Smooth muscle cell (in vitro differentiated cells): Measurements from ENCODE around the gene LIM2. TPM values are rescaled to one million over a fixed set of nuclear protein-coding genes. Genes with fewer than 3 reads are reported as not detected.
"Not testable (repeated sequence)": the region's sequence is repeated elsewhere in the genome, so short reads cannot be mapped to it uniquely, and the experiment has no call there.

Source experiments
- DNase-seq: peaks from one replicate; lab custom pipeline; 2025; ENCODE audit not compliant: unreplicated experiment; lab: John Stamatoyannopoulos, UW
- H2AFZ ChIP-seq: fragments of 200-600 bp; sonication (generic); 2 replicates; pipeline ENCODE4 v1.6.0; 2016; ENCODE audit warnings: antibody characterized with exemption, low read depth, mild to moderate bottlenecking
- H3F3A ChIP-seq: fragments of 200-600 bp; sonication (generic); 2 replicates; pipeline ENCODE4 v1.6.0; 2017; ENCODE audit warnings: antibody characterized with exemption, low read depth
- H3K27ac ChIP-seq: fragments of 200-600 bp; sonication (generic); 2 replicates; pipeline ENCODE4 v1.5.1; 2016; ENCODE audit warnings: low read depth, mild to moderate bottlenecking
- H3K27me3 ChIP-seq: fragments of 200-600 bp; sonication (generic); 2 replicates; pipeline ENCODE4 v1.6.1; 2016; ENCODE audit warnings: low read depth, mild to moderate bottlenecking
- H3K36me3 ChIP-seq: fragments of 200-600 bp; sonication (generic); 2 replicates; pipeline ENCODE4 v1.5.1; 2016; ENCODE audit warnings: low read depth
- H3K4me1 ChIP-seq: fragments of 200-600 bp; sonication (generic); 2 replicates; pipeline ENCODE4 v1.5.1; 2016; ENCODE audit warnings: low read depth
- H3K4me2 ChIP-seq: fragments of 200-600 bp; sonication (generic); 2 replicates; pipeline ENCODE4 v1.6.0; 2016; ENCODE audit warnings: mild to moderate bottlenecking
- H3K4me3 ChIP-seq: fragments of 200-600 bp; sonication (generic); 2 replicates; pipeline ENCODE4 v1.5.1; 2016; ENCODE audit warnings: mild to moderate bottlenecking
- H3K79me2 ChIP-seq: fragments of 200-600 bp; sonication (generic); 2 replicates; pipeline ENCODE4 v1.6.0; 2016; ENCODE audit warnings: low read depth, mild to moderate bottlenecking
- H3K9ac ChIP-seq: fragments of 200-600 bp; sonication (generic); 2 replicates; pipeline ENCODE4 v1.6.0; 2016; ENCODE audit warnings: low read depth
- H3K9me3 ChIP-seq: fragments of 200-600 bp; sonication (generic); replicated peaks from 2 replicates; pipeline ENCODE4 v1.5.1; 2016; ENCODE audit warnings: low read depth
- H4K20me1 ChIP-seq: fragments of 200-600 bp; sonication (generic); 2 replicates; pipeline ENCODE4 v1.6.0; 2016; ENCODE audit warnings: low read depth
- WGBS: methylation state at CpG from one replicate; pipeline ENCODE4 v1.1.7; 2016; ENCODE audit warnings: low lambda C conversion rate; 5-methylcytosine and 5-hydroxymethylcytosine counted together
- polyA plus RNA-seq: library from polyadenylated mRNA; unstranded; fragments of >200 nt; fragmentation: Nextera tagmentation; extraction: Ambion mirVana; gene quantifications from 2 replicates; pipeline ENCODE4 v1.2.1, GENCODE V29; 2016
- total RNA-seq: library from RNA; depleted of rRNA; stranded (reverse); fragments of >200 nt; gene quantifications from 2 replicates; pipeline ENCODE4 v1.2.3, GENCODE V29; 2014
- TF ChIP-seq, protein P1 (sequence below): fragments of 200-600 bp; sonication (generic); IDR thresholded peaks from 2 replicates; pipeline ENCODE4 v1.5.1; 2017; ENCODE audit warnings: borderline replicate concordance, mild to moderate bottlenecking, antibody characterized with exemption; ENCODE audit not compliant: insufficient read depth, poor library complexity, severe bottlenecking

Gene LIM2
- total and polyA plus RNA-seq, 2 experiments from 2014 or later, result not detected

DNA sequence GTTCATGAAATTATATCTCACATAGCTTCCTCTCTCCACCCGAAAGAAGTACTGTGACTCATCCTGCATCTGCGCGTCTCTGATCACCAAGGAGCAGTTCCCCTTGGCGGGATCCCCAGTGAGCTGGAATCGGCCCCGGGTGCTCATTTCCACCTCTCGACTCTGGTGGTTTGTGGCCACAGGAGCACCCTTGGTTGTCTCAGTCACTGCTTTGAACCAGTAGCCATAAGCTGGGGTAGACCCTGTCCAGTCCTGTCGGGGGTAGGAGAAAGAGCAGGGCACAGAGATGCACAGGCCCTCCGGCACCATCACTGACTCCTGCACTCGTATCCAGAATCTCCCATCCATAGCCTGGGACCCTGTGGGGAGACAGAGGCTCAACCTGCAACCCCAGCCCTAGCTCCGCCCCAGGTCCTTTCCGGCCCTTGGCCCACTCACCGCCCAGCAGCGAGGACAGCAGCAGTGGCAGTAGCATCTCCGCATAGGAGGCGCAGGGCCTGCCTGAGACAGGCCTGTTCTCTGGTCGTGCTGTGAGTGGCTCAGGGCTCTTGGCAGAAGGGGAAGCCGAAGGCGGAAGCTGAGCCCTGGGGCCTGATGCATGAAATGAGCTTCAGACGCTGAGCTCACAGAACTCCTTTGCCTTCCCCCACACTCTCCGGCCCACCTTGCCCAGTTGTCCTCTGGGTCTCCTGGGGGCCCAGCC lies 29.5 kb upstream of the LIM2 start, which contains the start of gene SIGLEC10:
SIGLEC10 (minus strand) TSS at position 536 of the 703 bp plus-strand sequence; CDS start at position 475, 61 bp downstream.
- Histone ChIP-seq H3K4me1 (no peaks in the 10 kb centered on the region), H3K27ac (no peak within 1 kb of the TSS), H2AFZ (no peak within 1 kb of the TSS), H4K20me1 (no peaks in the 10 kb centered on the region), H3K9ac (no peak within 1 kb of the TSS), H3K36me3 (no peaks in the 10 kb centered on the region), H3K4me2 (no peak within 1 kb of the TSS), H3K79me2 (no peaks in the 10 kb centered on the region), H3F3A (no peaks in the 10 kb centered on the region), H3K9me3 (no peaks in the 10 kb centered on the region), H3K27me3 (no peaks in the 10 kb centered on the region), H3K4me3 (no peak within 1 kb of the TSS)
- no peak for DNase-seq
- 84% methylated on average over 21 of the region's 21 CpGs for WGBS
- TF ChIP-seq, protein P1, sequence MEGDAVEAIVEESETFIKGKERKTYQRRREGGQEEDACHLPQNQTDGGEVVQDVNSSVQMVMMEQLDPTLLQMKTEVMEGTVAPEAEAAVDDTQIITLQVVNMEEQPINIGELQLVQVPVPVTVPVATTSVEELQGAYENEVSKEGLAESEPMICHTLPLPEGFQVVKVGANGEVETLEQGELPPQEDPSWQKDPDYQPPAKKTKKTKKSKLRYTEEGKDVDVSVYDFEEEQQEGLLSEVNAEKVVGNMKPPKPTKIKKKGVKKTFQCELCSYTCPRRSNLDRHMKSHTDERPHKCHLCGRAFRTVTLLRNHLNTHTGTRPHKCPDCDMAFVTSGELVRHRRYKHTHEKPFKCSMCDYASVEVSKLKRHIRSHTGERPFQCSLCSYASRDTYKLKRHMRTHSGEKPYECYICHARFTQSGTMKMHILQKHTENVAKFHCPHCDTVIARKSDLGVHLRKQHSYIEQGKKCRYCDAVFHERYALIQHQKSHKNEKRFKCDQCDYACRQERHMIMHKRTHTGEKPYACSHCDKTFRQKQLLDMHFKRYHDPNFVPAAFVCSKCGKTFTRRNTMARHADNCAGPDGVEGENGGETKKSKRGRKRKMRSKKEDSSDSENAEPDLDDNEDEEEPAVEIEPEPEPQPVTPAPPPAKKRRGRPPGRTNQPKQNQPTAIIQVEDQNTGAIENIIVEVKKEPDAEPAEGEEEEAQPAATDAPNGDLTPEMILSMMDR, result no peak

DNA sequence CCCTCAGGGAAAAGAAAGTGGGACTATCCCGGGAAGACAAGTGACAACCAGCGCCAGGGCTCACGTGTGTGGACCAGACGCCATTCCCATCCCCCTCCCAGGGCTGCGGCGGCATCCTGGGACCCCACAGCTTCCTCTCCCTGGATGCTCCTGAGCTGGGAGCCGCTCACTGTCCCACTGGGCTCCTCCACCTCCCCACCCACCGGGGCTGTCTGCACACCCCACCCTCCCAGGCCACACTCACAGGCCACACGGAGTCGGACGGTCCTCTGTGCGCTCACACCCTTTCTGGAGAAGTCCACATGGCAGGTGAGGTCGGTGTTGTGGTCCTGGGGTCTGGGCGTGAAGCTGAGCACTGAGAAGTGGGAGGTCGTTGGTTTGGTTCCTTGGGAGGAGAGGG lies 28.6 kb upstream of the LIM2 start:
- H3F3A ChIP-seq, H3K36me3 ChIP-seq, H3K4me2 ChIP-seq, H3K4me3 ChIP-seq, H2AFZ ChIP-seq, H4K20me1 ChIP-seq, H3K9me3 ChIP-seq, H3K27ac ChIP-seq, H3K27me3 ChIP-seq, H3K4me1 ChIP-seq, H3K9ac ChIP-seq, DNase-seq, H3K79me2 ChIP-seq: not testable (repeated sequence)
- WGBS, result 93% methylated on average over 15 of the region's 15 CpGs

DNA sequence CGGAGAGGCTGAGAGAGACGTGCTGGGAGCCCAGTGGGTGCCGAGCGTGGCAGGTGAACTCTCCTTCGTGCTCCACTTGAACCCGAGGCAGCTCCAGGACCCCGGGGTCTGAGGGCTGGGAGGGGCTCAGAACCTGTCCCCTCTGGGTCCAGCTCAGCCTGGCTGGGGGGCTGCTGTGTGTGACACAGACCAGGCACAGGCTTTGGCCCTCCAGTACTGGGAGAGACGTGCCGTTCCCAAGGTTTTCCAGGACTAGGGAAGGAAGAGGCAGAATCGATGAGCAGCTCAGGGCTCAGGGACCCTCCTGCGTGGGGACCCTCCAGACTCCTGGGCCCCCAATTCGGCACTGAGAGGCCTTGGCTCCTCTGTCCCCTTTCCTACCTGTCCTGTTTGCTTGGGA lies 27.4 kb upstream of the LIM2 start:
- Histone ChIP-seq H3K4me1 (no peaks in the 10 kb centered on the region), H3K9me3 (no peaks in the 10 kb centered on the region), H4K20me1 (no peaks in the 10 kb centered on the region), H3K79me2 (no peaks in the 10 kb centered on the region), H3K27me3 (no peaks in the 10 kb centered on the region), H3K27ac (no peak overlapping the region), H3K4me2 (no peak overlapping the region), H3K9ac (no peak overlapping the region), H3F3A (no peaks in the 10 kb centered on the region), H2AFZ (no peak overlapping the region), H3K36me3 (no peaks in the 10 kb centered on the region), H3K4me3 (no peak overlapping the region)
- DNase-seq, result no peak
- TF ChIP-seq, protein P1, result no peak
- whole genome bisulfite sequencing, result 89% methylated on average over 12 of the region's 12 CpGs

DNA sequence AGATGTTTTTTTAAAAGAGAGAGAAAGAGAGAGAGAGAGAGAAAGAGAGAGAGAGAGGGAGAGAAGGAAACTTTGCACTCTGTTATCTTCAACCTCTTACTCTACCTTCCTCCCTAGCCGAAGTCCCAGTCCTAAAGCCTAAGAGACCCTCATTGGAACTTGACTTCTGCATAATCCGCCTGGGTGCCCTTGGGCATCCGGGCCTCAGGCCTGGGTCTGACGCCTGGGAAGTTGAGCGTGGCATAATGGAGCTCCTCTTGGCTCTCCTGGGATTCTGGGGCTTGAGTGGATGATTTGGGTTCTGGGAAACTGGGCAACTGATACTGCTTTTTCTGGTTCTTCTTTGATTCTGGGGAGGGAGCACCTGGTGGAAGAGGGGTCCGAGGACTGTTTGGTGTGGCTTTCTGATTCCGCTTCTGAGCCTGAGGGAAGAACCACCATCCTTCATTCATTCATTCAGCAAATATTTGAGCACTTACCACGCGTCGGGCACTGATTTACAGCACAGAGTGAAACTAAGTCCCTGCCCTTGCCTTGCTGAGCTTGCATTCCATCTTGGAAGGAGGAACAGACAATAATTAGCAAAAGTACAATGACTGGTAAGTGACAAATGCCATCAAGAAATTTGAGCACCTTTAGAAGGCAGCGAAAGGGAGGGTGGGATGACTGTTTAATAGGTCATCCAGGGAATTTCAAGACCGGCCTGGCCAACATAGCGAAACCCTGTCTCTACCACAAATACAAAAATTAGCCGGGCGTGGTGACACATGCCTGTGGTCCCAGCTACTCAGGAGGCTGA lies 23.4 kb upstream of the LIM2 start:
- H3K27me3 ChIP-seq, result no peaks in the 10 kb centered on the region
- H2AFZ ChIP-seq, result no peak overlapping the region
- TF ChIP-seq, protein P1, result no peak
- 94% methylated on average over 15 of the region's 15 CpGs for WGBS
- H3K4me1 ChIP-seq, result no peaks in the 10 kb centered on the region
- H3K36me3 ChIP-seq, result no peaks in the 10 kb centered on the region
- no peak for DNase-seq
- no peak overlapping the region for H3K4me2 ChIP-seq
- no peak overlapping the region for H3K27ac ChIP-seq
- no peaks in the 10 kb centered on the region for H4K20me1 ChIP-seq
- no peak overlapping the region for H3K9ac ChIP-seq
- no peaks in the 10 kb centered on the region for H3K79me2 ChIP-seq
- no peaks in the 10 kb centered on the region for H3K9me3 ChIP-seq
- H3K4me3 ChIP-seq, result no peak overlapping the region
- H3F3A ChIP-seq, result no peaks in the 10 kb centered on the region
